ENCODE measurements around the gene NAALADL1. TPM values are rescaled to one million over a fixed set of nuclear protein-coding genes. Genes with fewer than 3 reads are reported as not detected.
A peak's percentile ranks its signal among the peaks of the same experiment; 100 is the strongest.

Gene NAALADL1
- total RNA-seq, 1 experiment from 2014 or later = not detected

DNA sequence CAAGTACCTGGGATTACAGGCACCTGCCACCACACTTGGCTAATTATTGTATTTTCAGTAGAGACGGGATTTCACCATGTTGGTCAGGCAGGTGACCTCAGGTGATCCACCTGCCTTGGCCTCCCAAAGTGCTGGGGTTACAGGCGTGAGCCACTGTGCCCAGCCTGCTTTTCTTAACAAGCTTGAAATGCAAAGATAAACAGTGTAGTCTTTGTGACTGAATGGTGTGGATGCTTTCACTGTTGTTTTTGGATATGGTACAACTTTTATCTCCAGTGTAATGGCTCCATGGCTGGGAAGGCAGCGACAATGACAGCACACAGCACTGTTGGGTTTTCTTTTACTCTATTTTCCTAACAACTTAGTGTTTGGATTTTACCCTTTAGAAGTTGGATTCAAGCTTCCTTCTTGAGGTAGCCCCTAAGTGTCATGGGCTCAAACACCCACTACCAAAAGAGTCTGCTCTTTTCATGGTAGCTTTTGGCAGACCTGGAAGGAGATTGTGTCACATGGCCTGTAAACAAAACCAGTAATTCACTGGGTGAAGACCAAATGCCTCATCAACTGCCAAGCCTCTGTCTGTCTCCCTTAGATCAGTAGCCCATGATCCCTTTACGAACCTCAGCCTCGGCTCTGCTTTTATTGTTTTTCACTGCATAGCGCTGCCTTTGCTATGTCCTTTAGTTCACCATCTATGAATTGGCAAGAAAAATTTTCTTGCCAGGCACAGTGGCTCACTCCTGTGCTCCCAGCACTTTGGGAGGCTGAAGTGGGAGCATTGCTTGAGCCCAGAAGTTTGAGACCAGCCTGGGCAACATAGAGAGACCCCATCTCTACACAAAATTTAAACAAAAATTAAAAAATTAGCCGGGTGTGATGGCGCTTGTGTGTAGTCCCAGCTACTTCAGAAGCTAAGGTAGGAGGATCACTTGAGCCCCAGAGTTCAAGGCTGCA, 44.1 kb upstream of the NAALADL1 start:
- H3K36me3 ChIP-seq (ENCODE audit: insufficient read depth, low read length, poor library complexity, severe bottlenecking) = peaks cover 2% of the 10 kb centered on the region
- ChIA-PET CTCF (no interaction called here), POLR2A (ENCODE audit: low non-redundant PET) (interaction anchor here (0.6 kb wide), 1 partner anchor 349 kb away, joined by 3 read pairs; no protein-coding TSS in a partner anchor)
- TF ChIP-seq, protein P1, sequence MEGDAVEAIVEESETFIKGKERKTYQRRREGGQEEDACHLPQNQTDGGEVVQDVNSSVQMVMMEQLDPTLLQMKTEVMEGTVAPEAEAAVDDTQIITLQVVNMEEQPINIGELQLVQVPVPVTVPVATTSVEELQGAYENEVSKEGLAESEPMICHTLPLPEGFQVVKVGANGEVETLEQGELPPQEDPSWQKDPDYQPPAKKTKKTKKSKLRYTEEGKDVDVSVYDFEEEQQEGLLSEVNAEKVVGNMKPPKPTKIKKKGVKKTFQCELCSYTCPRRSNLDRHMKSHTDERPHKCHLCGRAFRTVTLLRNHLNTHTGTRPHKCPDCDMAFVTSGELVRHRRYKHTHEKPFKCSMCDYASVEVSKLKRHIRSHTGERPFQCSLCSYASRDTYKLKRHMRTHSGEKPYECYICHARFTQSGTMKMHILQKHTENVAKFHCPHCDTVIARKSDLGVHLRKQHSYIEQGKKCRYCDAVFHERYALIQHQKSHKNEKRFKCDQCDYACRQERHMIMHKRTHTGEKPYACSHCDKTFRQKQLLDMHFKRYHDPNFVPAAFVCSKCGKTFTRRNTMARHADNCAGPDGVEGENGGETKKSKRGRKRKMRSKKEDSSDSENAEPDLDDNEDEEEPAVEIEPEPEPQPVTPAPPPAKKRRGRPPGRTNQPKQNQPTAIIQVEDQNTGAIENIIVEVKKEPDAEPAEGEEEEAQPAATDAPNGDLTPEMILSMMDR (conservative IDR thresholded peaks at IDR 0.05; ENCODE audit: low read depth, low read length) = no peak
- DNase-seq (ENCODE audit: low spot score) = no peak
- H3K4me3 ChIP-seq (ENCODE audit: low read depth, low read length, poor library complexity, severe bottlenecking) = no peak overlapping the region
- H3K9me3 ChIP-seq (ENCODE audit: low read depth, low read length, poor library complexity, severe bottlenecking) = no peaks in the 10 kb centered on the region
- no peak overlapping the region for H3K27ac ChIP-seq (ENCODE audit: low read depth, low read length, poor library complexity, severe bottlenecking)
- H3K4me1 ChIP-seq (ENCODE audit: insufficient read depth, low read length, poor library complexity, severe bottlenecking) = no peaks in the 10 kb centered on the region
- no peaks in the 10 kb centered on the region for H3K27me3 ChIP-seq (replicated peaks; ENCODE audit: insufficient read depth, low read depth, low read length, poor library complexity)
- intact Hi-C loops (cut with micrococcal nuclease; ENCODE audit: unreplicated experiment) = no loop called here
- BruUV-seq (replicated peaks) = no TSS peak

DNA sequence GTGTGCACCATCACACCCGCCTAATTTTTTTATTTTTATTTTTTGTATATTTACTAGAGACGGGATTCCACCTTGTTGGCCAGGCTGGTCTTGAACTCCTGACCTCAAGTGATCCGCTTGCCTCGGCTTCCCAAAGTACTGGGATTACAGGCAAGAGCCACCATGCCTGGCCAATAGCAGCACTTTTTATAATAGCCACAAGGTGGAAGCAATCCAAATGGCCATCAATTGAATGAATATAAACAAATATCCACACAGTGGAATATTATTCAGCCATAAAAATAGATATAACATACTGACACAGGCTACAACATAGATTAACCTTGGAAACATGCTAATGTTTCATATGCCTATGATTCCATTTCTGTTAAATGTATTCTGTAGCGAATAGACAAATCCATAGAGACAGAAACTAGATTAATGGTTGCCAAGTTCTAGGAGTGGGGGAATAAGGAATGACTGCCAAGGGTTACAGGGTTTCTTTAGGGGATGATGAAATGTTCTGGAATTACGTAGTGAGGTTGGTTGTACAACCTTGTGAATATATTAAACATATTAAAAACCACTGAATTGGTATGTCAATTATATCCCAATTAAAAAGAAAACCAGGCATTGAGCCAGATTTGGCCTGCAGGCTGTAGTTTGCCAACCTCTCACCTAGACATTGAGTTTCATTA, 42.5 kb upstream of the NAALADL1 start:
- Histone ChIP-seq H3K4me3 (ENCODE audit: low read depth, low read length, poor library complexity, severe bottlenecking) (no peak overlapping the region), H3K4me1 (ENCODE audit: insufficient read depth, low read length, poor library complexity, severe bottlenecking) (peaks cover 5% of the 10 kb centered on the region), H3K27me3 (replicated peaks; ENCODE audit: insufficient read depth, low read depth, low read length, poor library complexity) (no peaks in the 10 kb centered on the region), H3K9me3 (ENCODE audit: low read depth, low read length, poor library complexity, severe bottlenecking) (no peaks in the 10 kb centered on the region), H3K27ac (ENCODE audit: low read depth, low read length, poor library complexity, severe bottlenecking) (no peak overlapping the region), H3K36me3 (ENCODE audit: insufficient read depth, low read length, poor library complexity, severe bottlenecking) (peaks cover 3% of the 10 kb centered on the region)
- POLR2A ChIA-PET (ENCODE audit: low non-redundant PET) = no interaction called here
- CTCF ChIA-PET = interaction anchor here (0.7 kb wide), 1 partner anchor 11 kb away, joined by 3 read pairs; the partner anchor contains the start of gene TM7SF2
- no peak for DNase-seq (ENCODE audit: low spot score)
- TF ChIP-seq EZH2 (IDR thresholded peaks at IDR 0.05; ENCODE audit: borderline replicate concordance, low read depth, low read length, poor library complexity, severe bottlenecking) = no peak
- TF ChIP-seq, protein P1 (conservative IDR thresholded peaks at IDR 0.05; ENCODE audit: low read depth, low read length) = peak; percentile 29; the same call in 1 of the 2 replicates
- no TSS peak for BruUV-seq (replicated peaks)
- intact Hi-C loops (cut with micrococcal nuclease; ENCODE audit: unreplicated experiment) = no loop called here

DNA sequence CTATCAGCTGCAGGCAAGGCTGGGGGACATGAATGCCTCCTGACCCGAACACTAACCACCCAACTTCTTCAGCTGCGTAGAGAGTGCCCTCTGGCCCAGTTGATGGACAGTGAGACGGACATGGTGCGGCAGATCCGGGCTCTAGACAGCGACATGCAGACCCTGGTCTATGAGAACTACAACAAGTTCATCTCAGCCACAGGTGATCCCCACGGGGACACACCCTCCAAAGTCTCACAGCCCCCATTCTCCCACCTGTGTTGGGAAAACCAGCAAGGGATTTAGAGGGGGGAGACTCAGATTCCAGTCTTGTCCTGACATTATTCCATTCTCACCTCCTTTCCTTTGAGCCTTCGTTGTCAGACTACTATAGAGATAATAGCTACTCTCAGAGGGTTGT, 38.6 kb upstream of the NAALADL1 start:
- Histone ChIP-seq H3K36me3 (ENCODE audit: insufficient read depth, low read length, poor library complexity, severe bottlenecking) (peaks cover 3% of the 10 kb centered on the region), H3K4me3 (ENCODE audit: low read depth, low read length, poor library complexity, severe bottlenecking) (peak overlapping the region; percentile 89), H3K27ac (ENCODE audit: low read depth, low read length, poor library complexity, severe bottlenecking) (peak overlapping the region; percentile 82), H3K27me3 (replicated peaks; ENCODE audit: insufficient read depth, low read depth, low read length, poor library complexity) (no peaks in the 10 kb centered on the region), H3K4me1 (ENCODE audit: insufficient read depth, low read length, poor library complexity, severe bottlenecking) (peaks cover 5% of the 10 kb centered on the region), H3K9me3 (ENCODE audit: low read depth, low read length, poor library complexity, severe bottlenecking) (no peaks in the 10 kb centered on the region)
- TSS peak; percentile 42 for BruUV-seq (replicated peaks)
- intact Hi-C loops (cut with micrococcal nuclease; ENCODE audit: unreplicated experiment) = no loop called here
- DNase-seq (ENCODE audit: low spot score) = no peak
- ChIA-PET CTCF (no interaction called here), POLR2A (ENCODE audit: low non-redundant PET) (no interaction called here)
- no peak for TF ChIP-seq EZH2 (IDR thresholded peaks at IDR 0.05; ENCODE audit: borderline replicate concordance, low read depth, low read length, poor library complexity, severe bottlenecking)
- TF ChIP-seq, protein P1 (conservative IDR thresholded peaks at IDR 0.05; ENCODE audit: low read depth, low read length) = no peak
